HUES64 (cell line): ENCODE data around the gene CD58.

Experiments
- H3K27ac ChIP-seq: 2 replicates; pipeline ENCODE4 v1.7.0; 2013; ENCODE audit warnings: low read depth, low read length, inconsistent platforms
- H3K27me3 ChIP-seq: 2 replicates; pipeline ENCODE4 v1.6.1; 2013; ENCODE audit warnings: mild to moderate bottlenecking, low read length; ENCODE audit not compliant: insufficient read depth
- H3K36me3 ChIP-seq: 2 replicates; pipeline ENCODE4 v1.6.1; 2013; ENCODE audit warnings: mild to moderate bottlenecking, low read length; ENCODE audit not compliant: insufficient read depth
- H3K4me1 ChIP-seq: 2 replicates; pipeline ENCODE4 v1.6.1; 2013; ENCODE audit warnings: mild to moderate bottlenecking, low read length, moderate library complexity; ENCODE audit not compliant: insufficient read depth
- H3K4me3 ChIP-seq: 2 replicates; pipeline ENCODE4 v1.5.1; 2013; ENCODE audit warnings: mild to moderate bottlenecking, low read length, moderate library complexity
- H3K9ac ChIP-seq: 2 replicates; pipeline ENCODE4 v1.6.1; 2013; ENCODE audit warnings: mild to moderate bottlenecking, low read depth, low read length
- H3K9me3 ChIP-seq: 2 replicates; pipeline ENCODE4 v1.6.1; 2013; ENCODE audit warnings: low read depth, low read length; ENCODE audit not compliant: insufficient read depth
- WGBS: fragments of 150-250, 120-280 bp; methylation state at CpG from one replicate; pipeline ENCODE4 v1.1.7; 2013; ENCODE audit warnings: missing lambda C conversion rate; 5-methylcytosine and 5-hydroxymethylcytosine counted together

CD58 gene

DNA sequence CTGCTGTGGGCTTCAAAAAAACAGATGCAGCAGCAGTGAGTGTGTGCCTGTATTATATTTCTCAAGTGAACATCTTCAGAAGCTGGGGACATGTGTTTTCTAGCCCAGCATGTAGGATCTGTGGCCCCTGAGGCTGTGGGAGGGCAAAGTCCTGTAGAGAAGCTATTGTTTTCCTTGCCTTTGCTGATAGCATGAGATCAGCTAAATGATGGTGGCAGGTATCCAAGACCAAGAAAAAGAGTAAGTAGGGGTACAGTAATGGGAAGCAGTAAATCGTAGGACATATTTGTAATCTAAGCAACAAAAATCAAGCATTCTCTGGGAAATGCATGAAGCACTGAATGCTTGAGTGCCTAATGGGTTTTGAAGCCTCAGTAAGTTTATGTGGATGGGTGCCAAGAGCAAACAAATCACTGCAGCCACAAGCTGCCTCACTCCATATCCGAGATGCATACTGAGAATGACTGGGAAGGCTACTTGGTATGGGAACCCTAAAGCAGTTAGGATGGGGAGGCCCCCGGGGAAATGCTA lies 98.3 kb downstream of the CD58 start:
- Histone ChIP-seq H3K4me1 (0 out of 2 replicates have a peak, but pooled peaks cover 4% of the 10 kb centered on the region), H3K36me3 (no peaks in the 10 kb centered on the region), H3K27ac (no peak overlapping the region), H3K9ac (no peak overlapping the region), H3K9me3 (no peaks in the 10 kb centered on the region), H3K27me3 (no peaks in the 10 kb centered on the region), H3K4me3 (no peak overlapping the region)
- WGBS, result 90% methylated on average over 3 of the region's 3 CpGs

DNA sequence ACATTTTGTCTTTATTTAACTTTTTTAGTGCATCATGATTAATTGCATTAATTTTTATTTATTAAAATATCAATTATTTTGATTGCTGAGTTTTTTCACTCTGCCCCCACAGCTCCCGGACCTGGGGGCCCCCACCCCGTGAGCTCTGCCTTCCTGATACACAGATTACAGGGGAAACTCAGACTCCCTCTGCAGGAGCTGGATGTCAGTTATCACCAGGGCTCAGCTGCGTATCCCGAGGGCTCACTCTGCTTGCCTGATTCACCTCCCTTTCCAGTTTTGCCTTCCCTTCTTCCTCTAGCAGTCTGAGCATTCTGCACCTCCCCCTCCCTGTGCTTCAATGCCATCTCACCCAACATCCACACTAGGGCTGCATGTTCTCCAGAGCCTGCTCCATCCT lies 99.6 kb downstream of the CD58 start:
- Histone ChIP-seq H3K9me3 (no peaks in the 10 kb centered on the region), H3K27me3 (no peaks in the 10 kb centered on the region), H3K36me3 (no peaks in the 10 kb centered on the region), H3K4me1 (0 out of 2 replicates have a peak, but pooled peaks cover 4% of the 10 kb centered on the region), H3K9ac (no peak overlapping the region), H3K27ac (no peak overlapping the region), H3K4me3 (no peak overlapping the region)
- WGBS, result 76% methylated on average over 4 of the region's 4 CpGs

DNA sequence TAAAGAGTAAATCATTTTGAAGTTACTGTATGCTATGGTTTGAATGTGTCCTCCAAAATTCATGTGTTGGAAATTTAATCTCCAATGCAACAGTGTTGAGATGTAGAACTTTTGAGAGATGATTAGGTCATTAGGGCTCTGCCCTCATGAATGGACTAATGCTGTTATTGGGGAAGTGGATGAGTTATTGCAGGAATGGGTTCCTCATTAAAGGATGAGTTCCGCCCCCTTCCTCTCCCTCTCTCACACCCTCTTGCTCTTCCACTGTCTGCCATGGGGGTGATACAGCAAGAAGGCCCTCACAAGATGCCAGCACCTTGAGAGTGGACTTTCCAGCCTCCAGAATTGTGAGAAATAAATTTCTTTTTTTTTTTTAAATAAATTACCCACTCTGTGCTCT lies 100.2 kb downstream of the CD58 start:
- no peak overlapping the region for H3K9ac ChIP-seq
- no peaks in the 10 kb centered on the region for H3K9me3 ChIP-seq
- H3K27ac ChIP-seq, result no peak overlapping the region
- no peaks in the 10 kb centered on the region for H3K27me3 ChIP-seq
- H3K36me3 ChIP-seq, result no peaks in the 10 kb centered on the region
- 0 out of 2 replicates have a peak, but pooled peaks cover 4% of the 10 kb centered on the region for H3K4me1 ChIP-seq
- no CpG with 5 or more reads among the region's 1 CpG for WGBS
- H3K4me3 ChIP-seq, result no peak overlapping the region

DNA sequence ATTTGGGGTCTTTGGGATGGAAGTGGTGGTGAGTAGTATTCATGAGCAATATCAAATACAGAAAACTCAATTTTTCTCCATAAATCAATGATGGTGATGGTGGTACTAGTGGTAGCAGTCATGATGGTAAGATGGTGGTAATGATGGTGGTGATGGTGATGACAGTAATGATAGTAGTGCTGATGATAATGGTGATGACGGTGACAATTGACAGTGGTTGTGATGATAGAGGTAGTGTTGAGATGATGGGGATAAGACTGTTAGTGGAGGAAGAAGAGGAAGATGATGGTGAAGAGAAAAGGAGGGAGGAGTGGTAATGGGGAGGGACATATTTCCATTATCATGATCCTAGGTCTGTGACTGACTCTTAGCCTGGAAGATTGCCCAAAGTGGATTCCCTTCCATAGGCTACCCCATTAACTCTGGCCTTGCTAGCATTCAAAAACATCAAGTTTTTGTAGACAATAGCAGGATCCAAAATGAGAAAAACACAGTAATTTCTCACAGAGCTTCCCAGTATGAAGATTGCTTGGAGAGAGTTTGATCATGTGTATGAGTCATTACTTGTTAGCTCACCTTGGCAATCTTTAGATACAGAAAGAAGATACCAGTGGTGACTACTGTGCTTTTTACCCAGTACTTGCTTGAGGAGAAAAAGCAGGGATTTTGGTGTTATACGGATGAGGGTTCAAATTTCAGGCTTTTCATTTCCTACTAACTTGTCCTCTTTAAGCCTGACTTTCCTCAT lies 103.8 kb downstream of the CD58 start:
- no peaks in the 10 kb centered on the region for H3K36me3 ChIP-seq
- H3K27ac ChIP-seq, result no peak overlapping the region
- H3K27me3 ChIP-seq, result no peaks in the 10 kb centered on the region
- no peak overlapping the region for H3K9ac ChIP-seq
- no peaks in the 10 kb centered on the region for H3K4me1 ChIP-seq
- no peak overlapping the region for H3K4me3 ChIP-seq
- no peaks in the 10 kb centered on the region for H3K9me3 ChIP-seq
- WGBS, result 97% methylated on average over 2 of the region's 2 CpGs

DNA sequence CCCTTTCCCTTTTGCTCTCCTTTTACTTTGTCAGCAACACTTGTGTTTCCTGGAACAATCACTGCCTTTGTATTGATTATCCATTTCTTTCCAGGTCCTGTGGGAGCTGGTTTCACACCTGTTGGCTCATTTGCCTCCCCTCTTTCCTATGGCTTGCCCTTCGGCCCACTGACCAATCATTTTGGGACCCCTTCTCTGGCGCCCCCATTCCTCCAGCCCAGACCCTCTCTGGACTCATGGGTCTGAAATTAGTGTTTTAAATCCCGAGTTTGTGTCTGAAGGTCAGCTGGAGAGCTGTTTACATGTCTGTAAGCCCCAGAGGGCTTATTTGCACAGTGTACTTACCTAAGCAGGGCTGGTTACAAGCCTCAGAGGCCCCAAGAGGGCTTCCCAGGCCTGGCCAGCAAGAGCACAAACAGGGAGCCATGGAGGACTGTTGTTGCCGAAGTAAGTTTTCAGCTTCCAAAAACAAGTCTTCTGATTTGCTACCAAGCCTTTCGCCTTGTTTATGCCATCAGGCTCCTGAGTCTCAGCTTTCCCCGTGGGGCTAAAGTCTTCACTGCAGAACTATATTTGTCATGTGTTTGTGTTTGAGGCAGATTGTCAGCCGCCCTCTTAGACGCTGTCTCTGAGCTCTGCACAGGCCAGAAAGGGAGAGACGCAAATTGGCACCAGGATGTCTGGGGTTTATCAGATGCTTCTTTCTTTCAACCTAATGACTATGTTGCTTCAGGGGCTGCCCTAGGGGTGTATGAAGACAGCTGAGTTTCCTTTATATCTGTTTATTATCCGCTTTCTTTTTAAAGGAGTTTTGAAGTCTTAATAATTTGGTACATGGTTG lies 104.8 kb downstream of the CD58 start:
- H3K9ac ChIP-seq, result no peak overlapping the region
- no peak overlapping the region for H3K4me3 ChIP-seq
- no peaks in the 10 kb centered on the region for H3K9me3 ChIP-seq
- H3K36me3 ChIP-seq, result no peaks in the 10 kb centered on the region
- no peak overlapping the region for H3K27ac ChIP-seq
- WGBS, result 91% methylated on average over 10 of the region's 10 CpGs
- no peaks in the 10 kb centered on the region for H3K4me1 ChIP-seq
- no peaks in the 10 kb centered on the region for H3K27me3 ChIP-seq

DNA sequence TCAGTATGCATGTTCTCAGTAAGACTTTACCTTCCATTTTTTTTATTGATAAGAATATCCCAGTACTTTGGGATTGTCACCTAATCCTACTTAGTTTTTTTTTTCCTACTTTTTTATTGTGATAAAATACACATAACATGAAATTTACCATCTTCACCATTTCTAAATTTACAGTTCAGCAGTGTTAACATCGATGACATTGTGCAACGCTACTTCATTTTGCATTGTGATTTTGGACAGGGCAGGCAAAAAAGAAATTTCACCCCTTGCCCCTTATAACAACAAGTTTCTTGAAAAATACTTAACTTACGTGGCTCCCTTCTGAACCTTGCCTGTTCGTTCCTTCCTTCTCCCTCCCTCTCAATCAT lies 105.4 kb downstream of the CD58 start:
- H3K9ac ChIP-seq, result no peak overlapping the region
- H3K4me1 ChIP-seq, result no peaks in the 10 kb centered on the region
- WGBS, result 94% methylated on average over 4 of the region's 4 CpGs

More for the DNA sequence above, 105.4 kb downstream of the CD58 start:
- H3K4me3 ChIP-seq, result no peak overlapping the region
- H3K27ac ChIP-seq, result no peak overlapping the region
- H3K36me3 ChIP-seq, result no peaks in the 10 kb centered on the region
- H3K9me3 ChIP-seq, result no peaks in the 10 kb centered on the region
- no peaks in the 10 kb centered on the region for H3K27me3 ChIP-seq
